K562 (cell line): Measurements from ENCODE around the gene UBE2R2. TPM values are rescaled to one million over a fixed set of nuclear protein-coding genes. Genes with fewer than 3 reads are reported as not detected.

Experiments used
- ATAC-seq: fragments of 200-7000 bp; cut with Tn5 transposase; 3 replicates; pipeline ENCODE4 v1.9.1; 2020; ENCODE audit warnings: moderate library complexity
- BruUV-seq: library from RNA; stranded (reverse); fragments of 400-500 nt; replicated peaks from 2 replicates; lab custom pipeline; 2021; lab: Mats Ljungman, UMichigan
- CTCF ChIA-PET: fragments of 300-600 bp; formaldehyde crosslinking; extraction: SDS; loops from one replicate; lab custom pipeline; 2021; ENCODE audit warnings: low intra/inter-chr PET ratio; lab: Yijun Ruan, JAX
- POLR2A ChIA-PET: fragments of 300-600, 350-650 bp; sonication (Branson Sonifier 250); formaldehyde crosslinking; extraction: SDS; loops from one replicate; lab custom pipeline; 2021; ENCODE audit warnings: antibody characterized with exemption, inconsistent platforms; lab: Yijun Ruan, JAX
- DNase-seq, 4 experiments: peaks; one replicate each; pipeline versions ENCODE4 v3.0.0 to v3.0.0-alpha.2; 2011 to 2018; ENCODE audit warnings: low spot score in 3 of 4, mixed read lengths in 3 of 4; ENCODE audit errors: extremely low read depth in 1 of 4
- FAIRE-seq: peaks from 2 replicates; lab custom pipeline; 2011; peaks lifted over from hg19 to GRCh38; lab: Jason Lieb, UNC
- H2AFZ ChIP-seq: 2 replicates; pipeline ENCODE4 v1.6.0; 2011; ENCODE audit warnings: low read depth, low read length, control low read depth, inconsistent platforms
- H3K27ac ChIP-seq: fragments of 200-600 bp; 3 replicates; pipeline ENCODE4 v1.8.0; 2011; ENCODE audit warnings: low read depth, mild to moderate bottlenecking, control low read depth, inconsistent platforms, low read length, moderate library complexity, mixed read lengths; ENCODE audit errors: extremely low read depth
- H3K27me3 ChIP-seq, 2 experiments: fragments of 300-600 bp in 1 of 2; 2 replicates in 1 of 2; 3 replicates in 1 of 2; pipeline versions ENCODE4 v1.6.0 to v1.8.0; 2011; ENCODE audit warnings: inconsistent platforms in 2 of 2, low read length in 2 of 2, mild to moderate bottlenecking in 1 of 2, mixed read lengths in 1 of 2, moderate library complexity in 1 of 2; ENCODE audit not compliant: control insufficient read depth in 2 of 2, insufficient read depth in 2 of 2
- H3K36me3 ChIP-seq: fragments of 300-600 bp; 3 replicates; pipeline ENCODE4 v1.8.0; 2011; ENCODE audit warnings: mild to moderate bottlenecking, low read length, inconsistent platforms; ENCODE audit not compliant: control insufficient read depth, insufficient read depth
- H3K4me1 ChIP-seq, 2 experiments: fragments of 200-600 bp in 1 of 2; replicated peaks in 1 of 2; 2 replicates in 1 of 2; 3 replicates in 1 of 2; pipeline versions ENCODE4 v1.5.1 to v1.8.0; 2011; ENCODE audit warnings: inconsistent platforms in 2 of 2, low read length in 2 of 2, mild to moderate bottlenecking in 1 of 2, mixed read lengths in 1 of 2, moderate library complexity in 1 of 2; ENCODE audit not compliant: control insufficient read depth in 2 of 2, insufficient read depth in 2 of 2
- H3K4me2 ChIP-seq: 2 replicates; pipeline ENCODE4 v1.6.1; 2011; ENCODE audit warnings: low read length, control low read depth, inconsistent platforms, mixed read lengths; ENCODE audit not compliant: insufficient read depth
- H3K4me3 ChIP-seq: fragments of 200-600 bp; sonication (generic), shearing (Covaris generic); 2 replicates; pipeline ENCODE4 v1.5.1; 2016; ENCODE audit warnings: control low read depth, inconsistent platforms
- H3K79me2 ChIP-seq: fragments of 200-600 bp; 3 replicates; pipeline ENCODE4 v1.8.0; 2011; ENCODE audit warnings: low read length, inconsistent platforms; ENCODE audit not compliant: control insufficient read depth, insufficient read depth
- H3K9ac ChIP-seq, 2 experiments: 2 replicates each; pipeline versions ENCODE4 v1.6.0 to v1.6.1; 2011; ENCODE audit warnings: low read depth in 2 of 2, low read length in 2 of 2, control low read depth in 1 of 2, inconsistent platforms in 1 of 2, mild to moderate bottlenecking in 1 of 2, mixed read lengths in 1 of 2; ENCODE audit not compliant: insufficient read depth in 1 of 2
- H3K9me1 ChIP-seq: one replicate; pipeline ENCODE4 v1.6.0; 2011; ENCODE audit warnings: inconsistent platforms, mild to moderate bottlenecking, low read length, moderate library complexity; ENCODE audit not compliant: control insufficient read depth, insufficient read depth
- H3K9me3 ChIP-seq: replicated peaks from 2 replicates; pipeline ENCODE4 v1.5.1; 2011; ENCODE audit warnings: low read depth, low read length, inconsistent platforms; ENCODE audit not compliant: control insufficient read depth, insufficient read depth
- H4K20me1 ChIP-seq: replicated peaks from 2 replicates; pipeline ENCODE4 v1.6.1; 2011; ENCODE audit warnings: low read length, inconsistent platforms, mixed read lengths; ENCODE audit not compliant: control insufficient read depth, insufficient read depth
- BMI1 ChIP-seq: fragments of 150-350 bp; IDR thresholded peaks from 2 replicates; pipeline ENCODE4 v1.6.1; 2014; ENCODE audit warnings: low read length
- CXXC5 ChIP-seq: fragments of 250-450 bp; sonication (Bioruptor Pico); IDR thresholded peaks from 2 replicates; pipeline ENCODE4 v1.8.0; 2022; ENCODE audit warnings: inconsistent platforms, mild to moderate bottlenecking, moderate library complexity
- DDX20 ChIP-seq: fragments of 450-650 bp; IDR thresholded peaks from 2 replicates; pipeline ENCODE4 v1.6.1; 2016; ENCODE audit warnings: missing genetic modification characterization, low read depth, mild to moderate bottlenecking, missing compliant biosample characterization, moderate library complexity
- FOXA1 ChIP-seq: fragments of 450-650 bp; IDR thresholded peaks from 2 replicates; pipeline ENCODE4 v1.6.1; 2016; ENCODE audit warnings: mild to moderate bottlenecking, borderline replicate concordance
- GTF2F1 ChIP-seq: IDR thresholded peaks from 2 replicates; pipeline ENCODE4 v1.6.1; 2011; ENCODE audit warnings: low read depth, low read length, improper control_type of control experiment
- HNRNPH1 ChIP-seq: fragments of 200-400 bp; formaldehyde crosslinking; optimal IDR thresholded peaks from 2 replicates; pipeline ENCODE3; 2017; ENCODE audit warnings: low read depth, mild to moderate bottlenecking, low read length, moderate library complexity
- KDM5B ChIP-seq: fragments of 200-600 bp; sonication (generic); IDR thresholded peaks from 2 replicates; pipeline ENCODE4 v1.6.1; 2012; ENCODE audit warnings: low read depth, mild to moderate bottlenecking, moderate library complexity, low read length, control low read depth, inconsistent platforms; ENCODE audit not compliant: insufficient replicate concordance
- L3MBTL2 ChIP-seq: fragments of 450-650 bp; IDR thresholded peaks from 2 replicates; pipeline ENCODE4 v1.6.1; 2016; ENCODE audit warnings: mild to moderate bottlenecking, moderate library complexity
- MCM7 ChIP-seq, 2 experiments: fragments of 450-650 bp; IDR thresholded peaks; 2 replicates each; pipeline ENCODE4 v1.6.1; 2016 to 2018
- MTA2 ChIP-seq: fragments of 450-650 bp; IDR thresholded peaks from 2 replicates; pipeline ENCODE4 v1.6.1; 2016; ENCODE audit warnings: low read depth
- NCOA1 ChIP-seq: fragments of 450-650 bp; IDR thresholded peaks from 2 replicates; pipeline ENCODE4 v1.6.1; 2016; ENCODE audit warnings: low read depth
- POLR2B ChIP-seq: fragments of 450-650 bp; IDR thresholded peaks from 2 replicates; pipeline ENCODE4 v1.6.1; 2018; ENCODE audit warnings: low read depth; ENCODE audit not compliant: partially characterized antibody
- POLR2H ChIP-seq: IDR thresholded peaks from 2 replicates; pipeline ENCODE4 v1.6.1; 2016; ENCODE audit warnings: missing genetic modification characterization, low read depth, mild to moderate bottlenecking, control low read depth, missing compliant biosample characterization, moderate library complexity
- PTRF ChIP-seq: fragments of 450-650 bp; IDR thresholded peaks from 2 replicates; pipeline ENCODE4 v1.6.1; 2016; ENCODE audit warnings: mild to moderate bottlenecking, missing genetic modification characterization, missing compliant biosample characterization
- YY1 ChIP-seq, 3 experiments: IDR thresholded peaks; 2 replicates each; pipeline ENCODE4 v1.6.1; 2011; ENCODE audit warnings: low read length in 2 of 3, mild to moderate bottlenecking in 2 of 3, moderate library complexity in 2 of 3, borderline replicate concordance in 1 of 3, control low read depth in 1 of 3, low read depth in 1 of 3; ENCODE audit not compliant: insufficient read depth in 3 of 3, insufficient replicate concordance in 2 of 3, control insufficient read depth in 1 of 3, insufficient read length in 1 of 3; ENCODE audit errors: extremely low read depth in 1 of 3
- ZC3H8 ChIP-seq: fragments of 450-650 bp; IDR thresholded peaks from 2 replicates; pipeline ENCODE4 v1.6.1; 2017
- ZZZ3 ChIP-seq: fragments of 450-650 bp; IDR thresholded peaks from 2 replicates; pipeline ENCODE4 v1.6.1; 2016; ENCODE audit warnings: antibody characterized with exemption, mild to moderate bottlenecking, moderate library complexity
- WGBS: fragments of 100-300 bp; shearing (Covaris generic); methylation state at CpG from one replicate; pipeline ENCODE4 v1.1.6; 2016; ENCODE audit warnings: low coverage, mixed read lengths; ENCODE audit not compliant: insufficient coverage; ENCODE audit errors: missing lambda C conversion rate; 5-methylcytosine and 5-hydroxymethylcytosine counted together
- in situ Hi-C: fragments of 300-500 bp; cut with MboI; formaldehyde crosslinking; loops from 4 replicates; pipeline ENCODE4 v1.15.0; 2018; ENCODE audit warnings: inconsistent platforms, mixed read lengths
- intact Hi-C: fragments of 100-400 bp; cut with micrococcal nuclease; formaldehyde crosslinking; loops from 2 replicates; pipeline ENCODE4 v1.14.2; 2022
- polyA plus RNA-seq, 8 experiments: library from polyadenylated mRNA; depleted of rRNA in 4 of 8; stranded (reverse) in 5 of 8; unstranded in 3 of 8; fragments of >200 nt; fragmentation: Nextera tagmentation in 2 of 8; fragmentation: Illumina TruSeq in 1 of 8; extraction: Ambion mirVana in 2 of 8; extraction: Trizol in 1 of 8; gene quantifications; 2 replicates each; pipeline versions ENCODE4 v1.2.1 to v1.2.3, GENCODE V29; 2011 to 2014; ENCODE audit warnings: inconsistent platforms in 1 of 8, missing spikeins in 1 of 8
- total RNA-seq, 7 experiments: library from RNA; depleted of rRNA in 6 of 7; stranded (reverse); fragments of >200 nt in 6 of 7; fragmentation: Illumina TruSeq in 2 of 7; extraction: Trizol in 2 of 7; gene quantifications; 2 replicates each; pipeline versions ENCODE4 v1.2.1 to v1.2.3, GENCODE V29; 2011 to 2021; ENCODE audit warnings: low replicate concordance in 1 of 7
- TF ChIP-seq, protein P1 (sequence below): fragments of 450-650 bp; IDR thresholded peaks from 2 replicates; pipeline ENCODE4 v1.6.1; 2016; ENCODE audit warnings: antibody characterized with exemption

UBE2R2 gene
- total and polyA plus RNA-seq, 9 of the 15 experiments (the other 6 are each of a cell fraction or from before 2014, with no cell fraction given), result 7.8 to 26.2 (median 11.8) TPM

- TF ChIP-seq KDM5B (no peak), CXXC5 (CRISPR knock-in tag) (no peak)
Observed at GRCh38 chr9:33950371-33950770, 133.4 kb downstream of the UBE2R2 start (continued).

DNA sequence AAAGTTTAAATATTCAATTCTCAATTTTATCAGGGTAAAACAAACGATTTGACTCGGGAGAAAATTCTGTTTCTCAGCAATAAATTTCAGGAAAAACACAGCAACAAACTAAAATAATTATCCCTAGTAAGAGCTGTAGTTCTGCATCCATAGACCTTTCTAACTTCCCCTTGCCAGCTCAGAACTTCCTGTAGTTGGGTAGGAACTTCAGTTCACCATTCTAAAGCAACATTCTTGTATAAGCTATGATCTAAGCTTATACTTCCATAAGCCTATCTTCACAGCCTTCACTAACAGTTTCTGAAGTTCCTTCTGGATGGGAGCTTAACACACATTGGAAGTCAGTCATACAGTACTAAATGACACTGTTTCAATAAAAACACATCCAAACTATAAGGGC, 135.1 kb downstream of the UBE2R2 start:
- Histone ChIP-seq H3K9ac (no peak overlapping the region), H3K79me2 (no peaks in the 10 kb centered on the region), H3K27ac (no peak overlapping the region), H3K27me3 (no peaks in the 10 kb centered on the region), H3K4me3 (no peak overlapping the region), H3K36me3 (peaks cover 68% of the 10 kb centered on the region), H3K4me1 (no peaks in the 10 kb centered on the region), H3K9me1 (no peaks in the 10 kb centered on the region), H3K9me3 (no peaks in the 10 kb centered on the region), H3K4me2 (no peak overlapping the region), H2AFZ (no peak overlapping the region), H4K20me1 (no peaks in the 10 kb centered on the region)
- ChIA-PET POLR2A (no interaction called here), CTCF (no interaction called here)
- 88% methylated on average over 2 of the region's 2 CpGs for WGBS
- no TSS peak for BruUV-seq
- in situ Hi-C loops (no loop called here), intact Hi-C loops (no loop called here)
- ATAC-seq (no peak), DNase-seq (no peak), FAIRE-seq (no peak)
- no peak for TF ChIP-seq NCOA1
- TF ChIP-seq GTF2F1, result no peak
- TF ChIP-seq POLR2B, result no peak
- no peak for TF ChIP-seq PTRF (tag)
- TF ChIP-seq MCM7 (IDR thresholded peaks at IDR 0.05), result no peak
- no peak for TF ChIP-seq POLR2H
- TF ChIP-seq, protein P1, sequence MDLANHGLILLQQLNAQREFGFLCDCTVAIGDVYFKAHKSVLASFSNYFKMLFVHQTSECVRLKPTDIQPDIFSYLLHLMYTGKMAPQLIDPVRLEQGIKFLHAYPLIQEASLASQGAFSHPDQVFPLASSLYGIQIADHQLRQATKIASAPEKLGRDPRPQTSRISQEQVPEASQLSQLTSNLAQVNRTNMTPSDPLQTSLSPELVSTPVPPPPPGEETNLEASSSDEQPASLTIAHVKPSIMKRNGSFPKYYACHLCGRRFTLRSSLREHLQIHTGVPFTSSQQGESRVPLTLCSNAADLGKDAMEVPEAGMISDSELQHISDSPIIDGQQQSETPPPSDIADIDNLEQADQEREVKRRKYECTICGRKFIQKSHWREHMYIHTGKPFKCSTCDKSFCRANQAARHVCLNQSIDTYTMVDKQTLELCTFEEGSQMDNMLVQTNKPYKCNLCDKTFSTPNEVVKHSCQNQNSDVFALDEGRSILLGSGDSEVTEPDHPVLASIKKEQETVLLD, result no peak
- TF ChIP-seq ZZZ3, result no peak
- TF ChIP-seq L3MBTL2, result no peak
- TF ChIP-seq DDX20 (tag), result no peak
- TF ChIP-seq ZC3H8, result no peak
- TF ChIP-seq MTA2, result no peak
- TF ChIP-seq HNRNPH1, result no peak
- TF ChIP-seq FOXA1, result no peak
- TF ChIP-seq CXXC5 (CRISPR knock-in tag), result no peak
- TF ChIP-seq BMI1, result no peak
- TF ChIP-seq YY1 (IDR thresholded peaks at IDR 0.05; ENCODE audit: borderline replicate concordance in 1 of 3, control insufficient read depth in 1 of 3, extremely low read depth in 1 of 3, insufficient read depth in 3 of 3, insufficient read length in 1 of 3, insufficient replicate concordance in 2 of 3, low read depth in 1 of 3, low read length in 2 of 3), result no peak
